HEK293T (cell line): Measurements from ENCODE around the gene MSLN.

Source experiments
- ARNT ChIP-seq: fragments of 450-650 bp; IDR thresholded peaks from 2 replicates; pipeline ENCODE4 v1.6.1; 2017; ENCODE audit warnings: mild to moderate bottlenecking
- BHLHE40 ChIP-seq: fragments of 450-650 bp; IDR thresholded peaks from 2 replicates; pipeline ENCODE4 v1.6.1; 2016; ENCODE audit warnings: mild to moderate bottlenecking, moderate library complexity, borderline replicate concordance
- CTBP1 ChIP-seq: fragments of 450-650 bp; IDR thresholded peaks from 2 replicates; pipeline ENCODE4 v1.6.1; 2016; ENCODE audit warnings: borderline replicate concordance
- ELF4 ChIP-seq: fragments of 450-650 bp; IDR thresholded peaks from 2 replicates; pipeline ENCODE4 v1.6.1; 2017; ENCODE audit warnings: antibody characterized with exemption
- FOXK2 ChIP-seq: fragments of 450-650 bp; IDR thresholded peaks from 2 replicates; pipeline ENCODE4 v1.6.1; 2016; ENCODE audit warnings: mild to moderate bottlenecking
- FOXM1 ChIP-seq: fragments of 450-650 bp; IDR thresholded peaks from 2 replicates; pipeline ENCODE4 v1.6.1; 2017; ENCODE audit warnings: mild to moderate bottlenecking, borderline replicate concordance
- HDGF ChIP-seq: fragments of 450-650 bp; IDR thresholded peaks from 2 replicates; pipeline ENCODE4 v1.6.1; 2017; ENCODE audit warnings: antibody characterized with exemption, borderline replicate concordance
- L3MBTL2 ChIP-seq: fragments of 450-650 bp; conservative IDR thresholded peaks from 2 replicates; pipeline ENCODE4 v1.6.1; 2016; ENCODE audit warnings: mild to moderate bottlenecking
- LEF1 ChIP-seq: fragments of 450-650 bp; IDR thresholded peaks from 2 replicates; pipeline ENCODE4 v1.6.1; 2017; ENCODE audit warnings: mild to moderate bottlenecking, borderline replicate concordance
- PKNOX1 ChIP-seq: fragments of 450-650 bp; IDR thresholded peaks from 2 replicates; pipeline ENCODE4 v1.6.1; 2016
- SP1 ChIP-seq: fragments of 450-650 bp; IDR thresholded peaks from 2 replicates; pipeline ENCODE4 v1.6.1; 2017
- SUZ12 ChIP-seq: fragments of 450-650 bp; IDR thresholded peaks from 2 replicates; pipeline ENCODE4 v1.6.1; 2016; ENCODE audit warnings: mild to moderate bottlenecking
- TARDBP ChIP-seq: fragments of 450-650 bp; IDR thresholded peaks from 2 replicates; pipeline ENCODE4 v1.6.1; 2016
- ZNF384 ChIP-seq: fragments of 450-650 bp; IDR thresholded peaks from 2 replicates; pipeline ENCODE4 v1.6.1; 2016

- TF ChIP-seq FOXK2 (no peak), PKNOX1 (no peak), TARDBP (no peak), ZNF384 (no peak), ARNT (no peak), BHLHE40 (no peak), L3MBTL2 (no peak), CTBP1 (no peak), FOXM1 (no peak), ELF4 (no peak), LEF1 (no peak), HDGF (no peak), SUZ12 (no peak), SP1 (no peak)
Observed at GRCh38 chr16:732936-733335, 27.6 kb upstream of the MSLN start.
